ENCODE measurements around the gene ATP1A4.
A peak's percentile ranks its signal among the peaks of the same experiment; 100 is the strongest.

ATP1A4 gene

DNA sequence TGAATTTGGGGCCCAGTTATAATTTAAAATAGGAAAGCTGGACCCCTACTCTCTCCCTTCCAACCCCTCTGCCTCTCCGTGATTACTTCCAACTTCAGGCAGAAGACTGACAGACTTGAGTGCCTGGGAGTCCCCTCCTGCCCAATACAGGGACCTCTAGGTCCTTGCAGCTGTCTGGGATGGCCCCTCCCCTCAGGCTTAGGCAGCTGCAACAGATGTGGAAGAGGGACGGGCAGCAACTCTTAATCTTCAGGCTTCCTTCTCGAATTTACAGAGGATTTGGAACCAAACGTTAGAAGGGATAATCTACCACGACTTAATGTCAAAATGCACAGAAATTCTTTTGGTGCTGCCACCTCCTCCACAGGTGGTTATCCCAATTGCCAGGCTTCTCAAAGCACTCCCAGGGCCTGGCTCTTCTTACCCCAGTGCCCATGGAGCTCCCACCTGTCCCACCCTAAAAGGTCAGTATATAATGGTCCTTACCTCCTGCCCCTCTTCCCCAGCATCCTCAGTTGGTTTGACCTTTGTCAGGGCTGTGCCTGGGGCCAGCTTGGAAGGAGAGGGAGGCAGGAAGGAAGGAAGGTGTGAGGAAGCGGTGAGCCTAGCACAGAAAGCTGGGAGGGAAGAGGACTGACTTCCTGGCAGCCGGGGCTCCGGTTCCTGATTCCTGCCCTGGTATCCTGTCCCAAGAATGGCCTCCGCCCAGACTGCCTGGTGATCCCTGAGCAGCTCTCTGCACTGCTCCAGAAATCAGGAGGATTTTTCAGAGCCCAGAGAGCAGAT, 56.6 kb downstream of the ATP1A4 start:
- no peak for DNase-seq

DNA sequence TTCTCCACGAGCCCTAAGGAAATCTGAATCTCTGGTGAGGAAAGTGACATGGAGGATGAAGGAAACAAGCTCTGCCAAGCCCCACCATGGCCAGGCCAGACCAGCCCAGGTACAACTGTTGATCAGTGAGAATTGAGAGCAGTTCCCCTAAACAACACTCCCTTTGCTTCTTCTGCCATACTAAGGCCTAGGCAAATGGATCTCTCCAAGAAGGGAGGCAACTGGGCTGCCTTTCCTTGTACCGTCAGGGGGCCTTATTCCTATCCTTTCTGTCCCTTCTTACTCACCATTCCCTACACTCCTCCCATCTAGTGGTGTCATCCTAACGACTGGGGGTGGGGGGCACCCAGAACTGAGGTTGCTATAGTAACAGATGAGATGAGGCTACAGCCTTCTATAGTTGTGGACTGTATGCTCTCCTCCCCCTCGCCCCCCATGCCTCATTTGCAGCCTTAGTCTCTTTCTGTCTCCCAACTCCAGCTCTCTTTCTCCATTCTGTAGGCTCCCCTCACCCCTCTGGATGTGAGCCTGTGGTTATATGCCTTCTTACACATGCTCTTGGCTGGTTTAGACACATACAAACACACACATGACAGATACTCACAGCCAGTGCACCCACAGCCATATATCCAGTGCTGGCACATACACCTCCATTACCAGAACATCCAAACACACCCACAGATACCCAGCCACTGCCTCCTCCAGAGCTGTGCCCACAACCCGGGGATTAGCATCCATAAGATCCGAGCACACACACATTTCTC, 57.3 kb downstream of the ATP1A4 start:
- DNase-seq: no peak

DNA sequence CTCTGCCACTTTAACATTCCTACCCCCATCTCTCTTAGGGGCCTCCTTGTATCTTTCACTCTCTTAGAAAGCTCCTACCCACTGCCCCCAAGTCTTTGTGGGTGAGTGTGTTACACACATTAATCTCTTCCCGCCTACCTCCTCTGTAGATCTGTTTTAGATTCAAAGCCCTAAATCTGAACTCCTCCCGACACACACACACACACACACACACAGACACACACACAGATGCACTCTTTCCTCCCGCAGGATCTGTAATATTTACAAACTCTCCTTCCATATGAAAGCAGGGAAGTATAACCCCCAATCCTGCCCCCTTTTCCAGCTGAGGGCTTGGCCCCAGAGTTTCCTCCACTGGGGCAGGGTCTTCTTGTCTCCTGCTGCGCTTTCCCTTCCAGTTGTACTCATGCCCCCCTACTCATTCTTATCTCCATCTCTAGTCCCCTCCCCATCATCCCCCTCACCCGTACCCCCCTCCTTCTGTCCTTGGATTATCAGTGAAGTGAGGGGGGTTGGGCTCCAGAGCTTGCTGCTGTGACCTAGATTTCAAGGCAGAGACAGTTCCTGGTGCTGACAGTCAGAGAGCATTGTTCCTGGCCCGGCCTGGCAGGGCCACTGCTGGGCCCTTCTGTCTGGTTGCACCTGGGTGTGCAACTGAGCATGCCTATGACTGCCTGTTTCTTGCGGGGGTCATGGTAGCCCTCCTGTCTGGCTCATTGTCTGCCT, 58.1 kb downstream of the ATP1A4 start:
- DNase-seq: no peak

DNA sequence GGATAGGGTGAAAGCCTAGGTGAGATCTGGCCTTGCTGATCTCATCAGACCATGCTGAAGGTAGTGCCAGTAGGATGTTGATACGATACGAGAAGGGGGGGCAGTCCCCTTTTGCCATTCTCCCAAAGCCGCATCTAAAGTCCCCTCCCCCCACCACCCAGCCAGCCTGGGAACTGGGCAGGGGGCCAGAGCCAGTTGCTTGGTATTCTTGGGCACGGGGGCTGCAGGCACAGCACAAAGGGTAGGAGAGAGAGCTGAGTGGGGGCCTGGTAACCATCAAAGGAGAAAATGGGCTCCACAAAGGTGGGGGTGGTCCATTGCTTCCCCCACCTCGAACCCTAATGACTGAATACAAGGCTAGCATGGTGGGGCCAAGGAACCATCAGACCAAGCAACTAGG, 59.2 kb downstream of the ATP1A4 start:
- DNase-seq: no peak

DNA sequence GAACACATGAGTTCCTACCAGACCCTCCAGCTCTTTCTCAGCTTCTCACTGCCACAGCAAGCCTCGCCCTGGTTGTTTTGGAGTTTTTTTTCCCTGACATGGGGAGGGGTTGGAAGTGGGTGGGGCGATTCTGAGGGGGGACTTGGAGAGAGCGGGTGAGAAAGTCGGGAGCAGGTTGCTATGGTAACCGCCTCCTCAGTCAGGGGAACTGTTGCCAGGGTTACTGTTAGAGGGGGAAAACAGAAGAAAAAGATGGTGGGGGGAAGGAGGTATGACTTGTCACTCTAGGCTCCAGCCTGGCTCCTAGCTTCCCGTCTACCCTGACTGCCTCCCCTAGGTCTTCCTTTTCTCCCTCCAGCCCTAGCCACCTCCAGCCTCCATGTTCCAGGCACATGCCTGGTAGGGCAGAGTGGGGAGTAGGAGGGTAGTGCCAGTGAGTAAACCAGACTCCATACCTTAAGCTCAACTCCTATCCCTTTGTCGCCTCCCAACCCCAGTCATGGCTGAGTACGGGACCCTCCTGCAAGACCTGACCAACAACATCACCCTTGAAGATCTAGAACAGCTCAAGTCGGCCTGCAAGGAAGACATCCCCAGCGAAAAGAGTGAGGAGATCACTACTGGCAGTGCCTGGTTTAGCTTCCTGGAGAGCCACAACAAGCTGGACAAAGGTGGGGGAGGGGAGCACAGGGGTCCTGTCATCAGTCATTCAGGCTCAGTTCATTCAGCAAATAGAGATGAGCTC, 59.8 kb downstream of the ATP1A4 start:
- DNase-seq: no peak

DNA sequence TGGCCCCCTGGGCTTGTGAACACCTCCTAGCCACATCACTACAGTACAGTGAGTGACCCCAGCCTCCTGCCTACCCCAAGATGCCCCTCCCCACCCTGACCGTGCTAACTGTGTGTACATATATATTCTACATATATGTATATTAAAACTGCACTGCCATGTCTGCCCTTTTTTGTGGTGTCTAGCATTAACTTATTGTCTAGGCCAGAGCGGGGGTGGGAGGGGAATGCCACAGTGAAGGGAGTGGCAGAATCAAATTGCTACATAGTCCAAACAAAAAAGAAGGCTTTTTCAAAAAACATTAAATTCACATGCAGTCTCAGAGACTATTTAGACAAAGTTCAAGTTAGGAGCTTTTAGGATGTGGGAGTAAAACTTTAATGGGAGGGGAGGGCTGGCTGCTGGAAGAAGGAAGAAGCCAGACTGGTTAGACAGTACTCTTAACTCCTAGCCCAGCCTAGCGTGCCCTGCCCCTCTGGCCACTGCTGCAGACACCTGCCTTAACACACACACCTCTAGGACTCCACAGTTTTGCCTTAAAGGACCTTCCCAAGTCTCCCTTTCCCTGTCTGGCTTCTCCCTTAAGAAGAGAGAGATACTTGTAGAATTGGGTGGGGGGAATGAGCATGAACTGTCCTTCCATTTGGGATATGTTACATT, 63.2 kb downstream of the ATP1A4 start:
- no peak for DNase-seq

DNA sequence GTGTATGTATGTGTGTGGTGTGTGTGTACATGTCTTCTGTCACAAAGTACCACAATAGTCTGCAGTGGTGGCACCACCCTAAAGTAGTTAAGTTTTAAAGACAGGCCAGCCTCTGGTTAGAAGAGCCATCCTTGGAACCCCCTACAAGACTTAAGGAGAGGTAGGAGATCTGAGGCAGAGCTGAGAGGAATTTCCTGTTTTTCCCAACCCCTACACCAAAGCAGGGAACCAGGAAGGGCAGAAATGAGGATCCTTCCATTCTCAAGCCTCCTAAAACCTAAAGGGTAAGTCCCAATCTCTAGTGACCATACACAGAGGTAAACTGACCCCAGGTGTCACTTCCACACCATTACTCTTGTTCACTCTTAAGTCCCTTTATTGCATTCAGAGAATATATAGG, 64.9 kb downstream of the ATP1A4 start:
- no peak for DNase-seq

DNA sequence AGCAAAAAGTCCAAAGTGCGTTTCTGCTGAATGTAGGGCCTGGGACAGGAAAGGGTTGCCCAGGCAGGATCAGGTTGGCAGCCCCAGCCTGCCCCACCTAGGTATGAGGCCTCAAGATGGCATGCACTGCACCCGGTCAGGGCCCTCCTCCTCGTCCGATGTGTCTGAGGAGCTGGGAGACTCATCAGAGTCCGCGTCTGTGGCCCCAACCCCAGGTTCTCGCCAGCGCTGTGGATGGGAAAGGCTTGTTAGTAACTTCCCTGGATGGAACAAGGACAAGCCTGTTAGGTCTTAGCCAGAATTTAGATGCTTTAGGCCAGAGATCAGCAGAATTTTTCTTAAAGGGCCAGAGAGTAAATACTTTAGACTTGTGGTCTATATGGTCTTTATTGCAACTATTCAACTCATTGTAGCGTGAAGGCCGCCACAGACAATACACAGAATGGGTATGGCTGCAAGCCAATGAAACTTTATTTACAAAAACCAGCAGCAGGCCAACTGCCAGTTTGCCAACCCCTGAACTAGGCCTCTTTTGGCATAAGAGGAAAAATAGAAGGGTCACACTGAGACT, 66.2 kb downstream of the ATP1A4 start:
- DNase-seq: no peak

DNA sequence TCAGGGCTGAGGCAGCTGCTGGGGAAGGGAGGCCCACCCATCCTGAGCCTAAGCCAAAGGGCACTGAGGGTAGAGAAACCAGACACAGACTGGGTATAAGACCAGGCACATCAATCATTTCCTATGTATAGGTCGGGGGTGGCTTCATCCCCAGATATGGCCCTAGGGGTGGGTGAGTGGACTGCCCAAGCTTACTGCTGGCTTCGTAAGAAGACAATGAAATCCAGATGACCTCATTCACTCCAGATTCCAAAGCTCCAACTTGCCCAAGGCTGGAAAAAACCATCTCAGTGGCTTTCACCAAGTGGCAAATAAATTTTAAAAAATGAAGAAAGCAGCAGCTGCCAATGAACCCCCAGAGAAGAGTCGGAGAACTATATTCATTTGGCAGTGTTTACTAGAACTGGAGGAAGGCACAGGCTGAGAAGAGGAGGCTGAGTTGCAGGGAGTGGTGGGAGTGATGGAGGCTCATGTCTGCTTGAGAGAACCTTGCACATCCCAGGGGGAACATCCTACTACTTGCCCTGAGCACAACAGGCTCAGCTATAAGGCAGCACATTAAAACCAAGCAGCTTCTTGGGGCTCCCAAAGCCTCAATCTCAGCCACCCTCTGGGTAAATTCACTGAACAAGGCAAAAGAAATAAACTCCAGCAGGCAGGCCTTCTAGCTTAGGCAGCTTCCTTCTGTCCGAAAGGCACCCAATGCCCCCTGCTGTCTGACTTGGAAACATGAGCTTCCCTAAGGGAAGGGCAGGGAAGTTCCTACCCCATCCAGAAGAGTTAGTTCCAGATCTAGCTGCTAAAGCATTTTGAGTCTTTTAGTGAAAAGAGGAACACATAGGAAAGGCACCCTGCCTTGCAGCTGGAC, 67.9 kb downstream of the ATP1A4 start:
- peak; percentile 72 for DNase-seq

DNA sequence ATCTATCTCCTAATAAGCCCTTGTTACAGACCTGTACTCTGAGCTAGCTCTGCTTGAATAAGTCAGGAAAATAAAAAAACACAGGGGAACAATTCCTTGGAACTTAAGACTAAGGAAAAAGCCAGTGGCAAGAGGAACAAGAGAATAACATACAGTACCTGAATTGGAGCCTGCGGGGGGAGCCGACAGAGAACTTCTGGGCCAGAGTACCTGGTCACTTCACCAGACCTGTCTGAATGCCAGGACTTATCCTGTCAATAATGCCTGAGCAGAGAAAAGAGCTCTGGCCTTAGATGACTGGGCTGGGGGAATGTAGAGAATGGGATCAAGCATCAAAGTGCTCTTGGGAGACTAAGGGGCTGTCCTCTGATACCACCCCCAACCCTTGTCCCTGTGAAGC, 68.9 kb downstream of the ATP1A4 start:
- no peak for DNase-seq

DNA sequence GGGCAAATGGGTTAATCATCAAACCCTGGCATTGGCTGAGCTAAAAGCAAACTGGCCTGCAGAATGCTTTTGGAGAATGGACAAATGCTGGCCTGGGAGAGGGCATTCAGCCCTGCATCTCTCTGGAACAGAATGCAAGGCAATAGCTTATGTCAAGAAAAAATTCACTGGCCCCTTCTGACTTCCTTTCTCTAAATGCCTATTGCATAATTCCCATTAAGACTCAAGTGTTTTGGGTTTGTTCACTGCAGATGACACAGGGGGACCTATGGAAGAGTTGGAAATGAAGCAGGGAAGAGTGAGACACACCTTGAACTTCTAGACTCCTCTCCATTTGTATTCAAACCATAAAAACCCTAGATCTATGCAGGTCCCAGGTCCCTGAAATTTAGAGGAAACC, 69.7 kb downstream of the ATP1A4 start:
- no peak for DNase-seq

DNA sequence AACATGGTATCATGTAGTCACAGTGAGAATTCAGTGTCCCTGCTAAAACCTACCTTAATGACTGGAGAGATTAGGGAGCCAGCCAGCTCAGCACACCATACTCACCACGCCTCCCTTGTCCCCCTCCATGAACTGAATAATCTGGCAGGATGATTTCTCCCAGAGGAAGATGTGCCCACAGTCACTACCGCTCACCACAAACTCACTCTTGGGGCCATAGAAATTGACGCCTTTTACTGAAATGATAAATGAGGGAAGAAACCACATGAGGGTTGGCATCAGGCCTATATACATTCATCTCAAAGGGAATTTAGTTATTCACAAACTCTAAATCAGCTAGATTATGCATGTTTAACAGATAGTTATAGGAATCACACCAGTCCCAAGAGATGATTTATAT, 71.1 kb downstream of the ATP1A4 start:
- no peak for DNase-seq

DNA sequence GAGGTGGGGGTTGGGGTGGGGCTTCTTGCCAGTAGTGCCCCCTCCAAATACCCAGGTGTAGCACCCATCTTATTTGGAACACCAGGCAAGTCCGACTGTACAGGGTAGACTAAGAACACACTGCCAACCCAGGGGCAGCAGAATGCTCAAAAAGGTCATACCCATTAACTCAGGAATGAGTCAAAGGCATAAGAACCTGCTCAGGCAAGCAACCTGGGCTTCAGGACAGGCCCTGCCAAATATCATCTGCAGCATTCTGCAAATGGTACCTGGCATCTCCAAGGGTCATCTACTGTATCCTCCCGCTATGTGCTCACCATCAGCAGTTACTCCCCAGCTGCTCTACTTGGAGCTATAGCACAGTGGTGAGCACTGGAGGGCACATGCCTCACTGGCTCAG, 73.2 kb downstream of the ATP1A4 start:
- no peak for DNase-seq

DNA sequence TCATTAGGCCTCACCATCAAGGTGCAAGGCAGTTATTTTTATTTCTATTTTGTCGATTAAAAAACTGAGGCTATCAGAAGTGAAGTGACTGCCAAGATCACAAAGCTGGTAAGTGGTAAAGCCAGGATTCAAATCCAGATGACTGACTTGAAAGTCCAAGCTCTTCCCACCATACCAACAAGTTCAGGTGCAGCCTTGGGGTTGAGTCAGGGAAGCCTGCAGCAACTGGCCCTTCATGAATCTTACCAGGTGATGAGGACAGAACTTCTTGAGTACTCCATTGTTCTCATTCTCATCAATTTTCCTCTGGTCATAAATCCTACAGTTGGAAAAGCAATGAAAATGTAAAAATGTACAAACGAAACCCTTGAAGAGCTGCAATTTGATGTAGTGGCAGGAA, 73.9 kb downstream of the ATP1A4 start:
- DNase-seq: no peak

DNA sequence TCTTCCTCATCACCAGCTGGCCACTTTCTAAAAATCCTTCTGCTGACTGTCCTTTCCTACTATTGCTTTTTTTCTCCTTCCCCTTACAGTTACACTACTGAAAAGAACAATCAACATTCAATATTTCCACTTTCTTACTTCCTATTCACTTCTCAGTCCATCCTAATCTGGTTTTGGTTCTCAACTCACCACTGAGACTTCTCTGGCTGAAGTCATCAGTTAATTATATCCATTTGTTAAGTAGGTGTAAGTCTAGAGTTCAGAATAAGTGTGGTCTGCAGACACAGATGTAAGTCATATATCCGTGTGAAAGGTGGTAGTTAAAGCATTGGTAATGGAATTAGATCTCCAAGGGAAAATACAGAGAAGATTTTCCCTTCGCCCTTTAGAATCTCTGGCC, 75.2 kb downstream of the ATP1A4 start:
- no peak for DNase-seq

DNA sequence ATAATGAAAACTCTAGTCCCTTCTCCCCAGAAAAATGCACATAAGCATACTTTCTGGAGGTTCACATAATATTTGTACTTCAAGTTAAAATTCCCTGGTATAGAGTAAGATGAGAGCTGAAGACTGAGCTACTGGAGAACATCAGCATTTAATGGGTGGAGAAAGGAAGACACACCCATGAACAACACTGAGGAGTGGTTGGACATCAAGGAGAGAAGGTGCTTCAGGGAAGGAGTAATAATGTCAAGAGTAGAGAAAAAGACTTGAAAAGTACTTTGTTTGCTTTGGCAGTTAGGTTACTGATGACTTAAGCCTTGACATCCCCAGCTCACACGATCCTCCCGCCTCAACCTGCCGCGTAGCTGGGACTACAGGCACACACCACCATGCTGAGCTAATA, 75.6 kb downstream of the ATP1A4 start:
- no peak for DNase-seq

DNA sequence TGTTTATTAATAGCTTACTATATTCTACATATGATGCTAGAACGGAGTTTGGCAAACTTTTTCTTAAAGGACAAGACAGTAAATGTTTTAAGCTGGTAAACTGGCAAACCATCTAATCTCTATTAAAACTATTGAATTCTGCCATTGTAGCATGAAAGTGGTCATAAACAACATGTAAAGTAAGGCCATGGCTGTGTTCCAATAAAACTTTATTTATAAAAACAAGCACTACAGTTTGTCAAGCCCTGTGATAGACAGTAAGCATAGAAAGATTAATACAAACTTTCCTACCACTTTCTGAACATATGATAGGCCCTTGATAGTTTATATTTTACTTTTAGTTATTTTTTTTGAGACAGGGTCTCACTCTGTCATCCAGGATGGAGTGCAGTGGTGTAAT, 76.2 kb downstream of the ATP1A4 start:
- no peak for DNase-seq

DNA sequence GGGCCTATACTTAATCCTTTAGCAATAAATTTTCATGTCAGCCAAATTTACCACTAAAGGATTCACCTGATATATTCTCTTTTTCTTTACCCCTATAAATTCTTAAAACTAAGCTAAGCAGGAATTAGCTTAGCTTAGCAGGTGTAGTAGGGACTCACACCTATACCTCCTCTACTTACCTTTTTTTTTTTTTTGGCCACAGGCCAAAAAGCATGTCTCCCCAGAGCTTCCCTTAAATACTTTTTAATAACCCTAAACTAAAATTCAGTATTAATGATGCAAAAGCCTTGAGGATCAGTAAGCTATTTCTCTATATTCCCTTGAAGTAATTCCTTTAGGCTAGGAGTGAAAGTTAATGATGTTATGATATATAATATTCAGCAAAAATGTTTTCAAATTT, 77.0 kb downstream of the ATP1A4 start:
- DNase-seq: no peak

DNA sequence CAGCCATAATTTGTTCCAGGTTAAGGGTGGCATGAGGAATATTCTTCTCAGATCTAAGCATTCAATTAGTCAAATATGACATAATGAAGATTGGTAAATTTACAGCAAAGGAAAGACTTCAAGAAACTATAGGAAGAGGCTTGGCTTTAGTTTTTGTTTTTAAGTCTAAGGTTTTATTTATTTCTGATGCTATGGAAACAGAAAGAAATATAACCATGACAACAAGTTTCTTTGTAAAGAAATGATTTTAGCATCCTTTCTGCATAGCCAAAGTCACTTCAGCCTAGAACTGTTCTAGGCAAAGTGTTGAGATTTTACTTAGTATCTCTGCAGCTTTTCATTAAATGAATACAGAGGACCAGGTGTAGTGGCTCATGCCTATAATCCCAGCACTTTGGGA, 81.5 kb downstream of the ATP1A4 start:
- DNase-seq: no peak

Measured in fibroblast of skin of back (primary cell).